OCI-LY1 (cell line): ENCODE measurements around the gene MRPS27.

Experiments
- H2AFZ ChIP-seq: fragments of 200-600 bp; sonication (generic), shearing (Covaris generic); 2 replicates; pipeline ENCODE4 v1.6.0; 2014; ENCODE audit warnings: antibody characterized with exemption, mild to moderate bottlenecking, low read length
- H3F3A ChIP-seq: fragments of 200-600 bp; sonication (generic), shearing (Covaris generic); 2 replicates; pipeline ENCODE4 v1.6.0; 2014; ENCODE audit warnings: mild to moderate bottlenecking, antibody characterized with exemption, low read length, moderate library complexity; ENCODE audit not compliant: insufficient read depth
- H3K27ac ChIP-seq: fragments of 200-600 bp; sonication (generic); 2 replicates; pipeline ENCODE4 v1.5.1; 2014; ENCODE audit warnings: low read length, mixed run types, mild to moderate bottlenecking, low read depth; ENCODE audit not compliant: poor library complexity, severe bottlenecking
- H3K27me3 ChIP-seq: fragments of 200-600 bp; sonication (generic); 2 replicates; pipeline ENCODE4 v1.6.0; 2014; ENCODE audit warnings: antibody characterized with exemption, mild to moderate bottlenecking, low read length, moderate library complexity; ENCODE audit not compliant: insufficient read depth
- H3K36me3 ChIP-seq: fragments of 200-600 bp; sonication (generic); 2 replicates; pipeline ENCODE4 v1.6.1; 2014; ENCODE audit warnings: mild to moderate bottlenecking, antibody characterized with exemption, low read length, moderate library complexity, mixed read lengths; ENCODE audit not compliant: insufficient read depth
- H3K4me1 ChIP-seq: fragments of 200-600 bp; sonication (generic); 2 replicates; pipeline ENCODE4 v1.5.1; 2014; ENCODE audit warnings: mild to moderate bottlenecking, low read length, moderate library complexity; ENCODE audit not compliant: insufficient read depth, severe bottlenecking
- H3K4me2 ChIP-seq: fragments of 200-600 bp; sonication (generic), shearing (Covaris generic); 2 replicates; pipeline ENCODE4 v1.6.1; 2014; ENCODE audit warnings: low read length
- H3K4me3 ChIP-seq: fragments of 200-600 bp; sonication (generic); 2 replicates; pipeline ENCODE4 v1.5.1; 2014; ENCODE audit warnings: low read length, low read depth, mild to moderate bottlenecking, mixed read lengths; ENCODE audit not compliant: poor library complexity, severe bottlenecking
- H3K79me2 ChIP-seq: fragments of 200-600 bp; shearing (Covaris generic); 2 replicates; pipeline ENCODE4 v1.6.1; 2016; ENCODE audit warnings: mixed run types, low read length, mixed read lengths; ENCODE audit not compliant: insufficient read depth
- H3K9ac ChIP-seq: fragments of 200-600 bp; sonication (generic), shearing (Covaris generic); 2 replicates; pipeline ENCODE4 v1.6.1; 2014; ENCODE audit warnings: mild to moderate bottlenecking, low read length, mixed read lengths
- H3K9me2 ChIP-seq: fragments of 200-600 bp; sonication (generic), shearing (Covaris generic); 2 replicates; pipeline ENCODE4 v1.6.1; 2014; ENCODE audit warnings: low read depth, mild to moderate bottlenecking, low read length, mixed read lengths
- H3K9me3 ChIP-seq: fragments of 200-600 bp; shearing (Covaris generic); 2 replicates; pipeline ENCODE4 v1.6.1; 2014; ENCODE audit warnings: low read length, mixed read lengths
- H4K20me1 ChIP-seq: fragments of 200-600 bp; sonication (generic), shearing (Covaris generic); 2 replicates; pipeline ENCODE4 v1.6.0; 2016; ENCODE audit warnings: mild to moderate bottlenecking, low read length; ENCODE audit not compliant: insufficient read depth
- CTCF ChIP-seq: fragments of 200-600 bp; sonication (generic), shearing (Covaris generic); IDR thresholded peaks from 2 replicates; pipeline ENCODE4 v1.5.1; 2017; ENCODE audit warnings: mild to moderate bottlenecking, antibody characterized with exemption, low read length, moderate library complexity, mixed read lengths
- EZH2 ChIP-seq: fragments of 200-600 bp; sonication (generic), shearing (Covaris generic); IDR thresholded peaks from 2 replicates; pipeline ENCODE4 v1.8.0; 2017; ENCODE audit warnings: borderline replicate concordance, mixed run types, mild to moderate bottlenecking, antibody characterized with exemption, low read length, moderate library complexity, mixed read lengths

The MRPS27 gene

GRCh38 chr5:72245951-72246532 lies 74.0 kb downstream of the MRPS27 start:
- Histone ChIP-seq H3K4me2 (no peak overlapping the region), H3K27me3 (no peaks in the 10 kb centered on the region), H3F3A (no peaks in the 10 kb centered on the region), H2AFZ (no peak overlapping the region), H3K27ac (peak overlapping the region; percentile 51), H3K36me3 (no peaks in the 10 kb centered on the region; the same call in 1 of the 2 replicates), H3K4me3 (no peak overlapping the region), H3K9me2 (no peaks in the 10 kb centered on the region), H4K20me1 (no peaks in the 10 kb centered on the region), H3K9me3 (no peaks in the 10 kb centered on the region), H3K9ac (no peak overlapping the region), H3K79me2 (peaks cover 34% of the 10 kb centered on the region), H3K4me1 (peaks cover 40% of the 10 kb centered on the region)
- TF ChIP-seq EZH2 (no peak), CTCF (no peak)

DNA sequence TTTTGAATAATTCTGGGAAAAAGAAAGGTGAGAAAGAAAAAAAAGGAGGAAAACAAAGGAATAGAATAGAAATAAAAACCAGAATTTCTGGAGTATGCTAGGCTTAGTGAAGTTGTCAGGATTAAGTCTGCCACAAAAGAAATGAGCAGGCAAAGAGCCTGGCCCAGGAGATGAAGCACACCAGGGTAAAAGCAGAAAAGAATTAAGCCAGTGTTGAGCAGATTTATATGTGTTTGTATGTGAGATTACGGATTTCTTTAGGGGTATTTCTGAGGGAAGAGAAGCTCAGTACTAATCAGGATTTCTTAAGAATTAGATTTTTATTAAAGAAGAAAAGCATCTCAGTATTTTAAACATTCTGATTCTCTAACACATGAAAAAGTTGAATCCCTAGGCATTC lies 74.5 kb downstream of the MRPS27 start:
- H3K9ac ChIP-seq: no peak overlapping the region
- no peak overlapping the region for H2AFZ ChIP-seq
- H3F3A ChIP-seq: no peaks in the 10 kb centered on the region
- no peak for TF ChIP-seq CTCF
- TF ChIP-seq EZH2: no peak
- H3K4me3 ChIP-seq: no peak overlapping the region
- H3K4me1 ChIP-seq: peaks cover 40% of the 10 kb centered on the region
- peak overlapping the region; percentile 51 for H3K27ac ChIP-seq
- peaks cover 34% of the 10 kb centered on the region for H3K79me2 ChIP-seq
- no peaks in the 10 kb centered on the region for H4K20me1 ChIP-seq
- no peaks in the 10 kb centered on the region for H3K9me2 ChIP-seq
- H3K36me3 ChIP-seq: no peaks in the 10 kb centered on the region; the same call in 1 of the 2 replicates
- H3K9me3 ChIP-seq: no peaks in the 10 kb centered on the region
- H3K4me2 ChIP-seq: no peak overlapping the region
- H3K27me3 ChIP-seq: no peaks in the 10 kb centered on the region

DNA sequence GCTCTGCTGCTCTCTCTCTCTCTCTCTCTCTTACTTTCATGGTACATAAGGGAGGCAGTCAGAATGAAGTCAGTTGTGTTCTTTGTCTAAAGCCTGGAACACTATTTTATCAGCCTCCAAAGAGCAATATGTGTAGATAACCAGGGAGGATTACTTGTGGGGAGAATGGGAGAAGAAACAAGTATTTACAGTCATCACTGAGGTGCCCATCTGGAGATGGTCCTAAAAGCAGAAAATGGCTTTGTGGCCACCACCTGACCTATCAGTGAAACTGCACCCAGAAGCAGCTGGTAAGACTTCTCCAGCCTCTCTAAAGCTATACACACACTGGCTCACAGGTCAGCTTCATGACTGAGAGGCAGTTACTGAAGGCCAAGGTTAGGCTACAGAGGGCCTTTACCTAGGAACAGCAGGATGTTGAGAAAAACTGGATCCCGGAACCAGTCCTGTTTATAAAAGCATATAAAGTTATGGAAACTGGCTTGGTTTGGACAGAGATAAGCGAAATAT lies 75.1 kb downstream of the MRPS27 start:
- Histone ChIP-seq H3K9me2 (no peaks in the 10 kb centered on the region), H3K36me3 (no peaks in the 10 kb centered on the region; the same call in 1 of the 2 replicates), H3K4me3 (no peak overlapping the region), H3F3A (no peaks in the 10 kb centered on the region), H3K9me3 (no peaks in the 10 kb centered on the region), H3K4me1 (peaks cover 40% of the 10 kb centered on the region), H4K20me1 (no peaks in the 10 kb centered on the region), H3K9ac (no peak overlapping the region), H3K27ac (no peak overlapping the region), H3K4me2 (no peak overlapping the region), H2AFZ (no peak overlapping the region), H3K27me3 (no peaks in the 10 kb centered on the region), H3K79me2 (peaks cover 34% of the 10 kb centered on the region)
- TF ChIP-seq CTCF: peak; percentile 54
- TF ChIP-seq EZH2: no peak
